Kasumi-1 (cell line): ENCODE data around the gene TMX2.

Experiments
- DNase-seq, 2 experiments: peaks; one replicate each; lab custom pipeline; 2025; lab: John Stamatoyannopoulos, UW

Gene TMX2

DNA sequence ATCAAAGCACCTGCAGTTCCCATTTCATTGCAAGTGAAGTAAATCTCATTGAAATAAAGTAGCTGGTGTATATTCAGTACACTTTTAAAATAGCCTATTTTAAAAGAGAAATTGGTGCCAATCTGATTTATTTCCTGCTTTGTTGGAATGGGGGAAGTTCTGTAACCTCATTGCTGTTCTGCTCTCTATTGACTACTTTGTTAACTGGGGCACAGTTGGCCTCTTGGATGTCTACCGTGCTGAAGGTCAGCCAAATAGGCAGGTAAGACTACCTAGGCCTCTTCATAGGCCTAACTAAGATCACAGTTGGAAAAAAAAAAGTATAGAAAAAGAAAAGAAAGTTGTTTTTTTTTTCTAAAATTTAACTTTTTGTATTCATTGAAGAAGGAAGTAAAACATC lies 58.4 kb downstream of the TMX2 start:
- no peak for DNase-seq

DNA sequence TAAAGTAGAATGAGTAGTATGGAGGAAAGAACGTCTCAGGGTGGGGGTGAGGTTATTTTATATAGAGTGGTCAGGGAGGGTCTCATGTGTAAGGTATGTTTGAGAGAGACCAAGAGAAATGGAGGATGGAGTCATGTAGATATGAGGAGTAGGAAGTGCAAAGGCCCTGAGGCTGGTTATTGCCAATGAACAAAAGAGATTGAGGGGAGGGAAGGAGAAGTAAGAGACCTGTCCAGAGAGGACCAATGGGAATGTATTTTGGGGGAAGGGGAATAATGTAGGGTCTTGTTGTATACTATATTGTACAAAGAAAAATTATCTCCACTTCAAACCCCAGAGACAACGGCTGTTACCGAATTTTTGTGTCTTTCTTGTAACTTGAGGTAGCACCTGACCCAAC lies 59.0 kb downstream of the TMX2 start:
- DNase-seq = no peak

DNA sequence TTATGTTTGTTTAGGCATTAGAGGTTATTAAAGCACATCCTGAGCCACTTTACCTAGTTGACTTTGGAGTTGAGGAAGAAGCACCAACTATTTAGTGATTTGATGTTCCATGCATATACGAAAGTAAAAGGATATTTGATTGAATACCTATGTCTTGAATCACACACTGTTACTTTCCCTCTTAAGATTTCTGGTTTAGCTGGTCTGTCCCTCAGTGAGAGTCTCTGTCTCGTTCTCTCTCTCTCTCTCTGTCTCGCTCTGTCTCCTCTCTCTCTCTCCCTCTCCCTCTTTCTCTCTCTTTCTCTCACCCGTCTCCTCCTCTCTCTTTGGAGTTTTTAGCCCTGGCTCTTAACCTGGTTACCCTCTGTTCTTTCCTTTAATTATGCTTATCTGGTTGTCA lies 60.2 kb downstream of the TMX2 start:
- DNase-seq = no peak

DNA sequence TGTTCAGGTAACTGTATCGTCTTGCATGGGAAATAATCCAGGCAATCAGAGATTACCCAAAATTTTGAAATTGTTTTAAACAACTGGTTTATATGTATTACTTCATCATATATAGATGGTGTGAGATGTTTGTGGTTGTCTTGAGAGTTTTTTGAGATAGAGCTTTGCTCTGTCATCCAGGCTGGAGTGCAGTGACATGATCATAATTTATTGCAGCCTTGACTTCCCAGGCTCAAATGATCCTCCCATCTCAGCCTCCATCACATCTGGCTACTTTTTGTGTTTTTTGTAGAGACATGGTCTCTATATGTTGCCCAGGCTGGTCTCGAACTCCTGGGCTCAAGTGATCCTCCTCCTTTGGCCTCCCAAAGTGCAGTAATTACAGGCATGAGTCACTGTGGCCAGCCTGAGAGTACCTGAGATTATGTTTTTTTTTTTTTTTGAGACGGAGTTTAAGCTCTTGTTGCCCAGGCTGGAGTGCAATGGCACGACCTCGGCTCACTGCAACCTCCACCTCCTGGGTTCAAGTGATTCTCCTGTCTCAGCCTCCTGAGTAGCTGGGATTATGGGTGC lies 60.7 kb downstream of the TMX2 start:
- no peak for DNase-seq

DNA sequence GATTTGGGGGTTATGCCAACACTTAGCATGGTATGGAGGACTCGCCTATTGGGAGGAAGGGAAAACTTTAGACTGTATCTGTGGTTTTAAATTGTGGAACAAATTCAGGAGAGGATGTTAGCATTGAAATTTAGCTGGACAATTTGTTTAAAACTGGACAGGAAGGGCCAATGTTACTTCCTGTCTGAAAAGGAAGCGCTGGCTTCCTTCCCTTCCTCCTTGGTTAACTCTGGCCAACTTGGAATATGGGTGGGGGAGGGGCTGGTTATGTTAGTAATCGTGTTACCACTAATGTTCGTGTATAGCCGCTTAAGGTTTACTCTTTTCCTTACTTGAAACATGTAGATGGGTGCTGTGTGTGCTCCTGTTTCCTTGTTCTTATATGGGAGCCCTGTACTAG lies 63.1 kb downstream of the TMX2 start:
- DNase-seq = no peak

DNA sequence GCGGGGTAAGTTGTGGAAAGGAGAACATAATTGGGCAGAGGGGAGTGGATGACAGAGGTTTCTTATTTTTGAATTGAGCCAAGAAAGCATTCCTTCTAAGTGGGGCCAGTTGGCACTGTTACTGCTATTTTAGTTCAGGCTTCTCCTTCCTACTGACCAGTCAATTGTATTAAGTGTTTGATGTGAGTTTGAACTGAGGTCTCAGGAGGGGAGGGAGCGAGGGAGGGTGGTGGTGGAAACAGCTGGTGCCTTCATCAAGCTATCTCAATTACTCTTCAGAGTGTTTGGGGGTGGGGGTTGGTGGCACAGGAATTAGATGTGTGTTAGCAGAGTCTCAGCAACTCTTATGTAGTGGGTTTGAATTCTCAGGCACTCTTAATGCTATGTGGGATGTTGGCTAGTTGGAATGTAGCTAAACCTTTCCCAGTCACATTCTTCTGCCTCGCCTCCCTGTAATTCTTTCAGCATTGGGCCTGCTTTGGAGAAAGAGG lies 63.7 kb downstream of the TMX2 start:
- no peak for DNase-seq

DNA sequence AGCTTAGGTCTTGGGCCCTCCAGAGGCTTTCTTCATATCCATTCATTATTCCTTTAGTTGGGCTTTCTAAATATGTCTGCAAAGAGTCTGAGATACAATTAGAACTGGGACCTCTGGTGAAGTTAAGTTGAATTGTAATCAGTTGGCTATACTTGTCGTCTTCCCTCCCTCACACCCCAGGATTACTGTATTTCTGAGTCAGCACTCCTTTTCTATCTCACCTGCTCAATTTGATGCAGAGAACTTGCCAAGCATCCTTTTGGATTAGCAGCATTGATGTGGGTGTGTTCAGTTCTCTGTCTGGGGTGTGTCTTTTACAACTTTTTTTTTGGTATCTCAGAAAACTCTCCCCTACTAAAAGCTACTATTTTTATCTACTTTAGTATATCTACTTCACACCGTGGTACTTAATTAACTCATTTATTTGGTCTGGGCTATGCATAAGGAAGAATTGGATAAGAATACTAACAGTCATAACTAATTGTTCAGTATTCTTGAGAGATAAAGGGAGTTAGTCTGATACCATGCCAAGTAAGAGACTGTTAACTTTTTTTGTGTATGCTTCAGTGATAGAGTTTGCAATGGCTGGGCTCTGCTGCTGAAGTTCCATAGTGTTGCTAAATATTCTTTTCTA lies 64.3 kb downstream of the TMX2 start:
- DNase-seq = no peak

DNA sequence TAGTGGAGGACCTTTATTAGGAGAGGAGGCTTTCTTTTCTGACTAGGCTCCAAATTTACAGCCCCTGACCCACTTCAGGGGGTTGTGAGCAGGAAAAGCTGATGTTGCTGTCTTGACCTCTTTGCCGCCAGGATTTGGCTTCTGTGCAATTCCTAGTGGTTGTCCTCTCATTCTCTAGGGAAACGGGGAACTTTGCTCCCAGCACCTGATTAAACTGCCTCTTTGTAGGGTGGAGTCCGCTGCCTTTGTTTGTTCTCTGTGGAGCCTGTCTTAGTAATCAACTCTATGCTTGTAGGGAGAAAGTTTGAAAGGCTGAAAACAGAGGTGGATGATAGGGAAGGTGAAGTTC lies 65.5 kb downstream of the TMX2 start:
- no peak for DNase-seq

DNA sequence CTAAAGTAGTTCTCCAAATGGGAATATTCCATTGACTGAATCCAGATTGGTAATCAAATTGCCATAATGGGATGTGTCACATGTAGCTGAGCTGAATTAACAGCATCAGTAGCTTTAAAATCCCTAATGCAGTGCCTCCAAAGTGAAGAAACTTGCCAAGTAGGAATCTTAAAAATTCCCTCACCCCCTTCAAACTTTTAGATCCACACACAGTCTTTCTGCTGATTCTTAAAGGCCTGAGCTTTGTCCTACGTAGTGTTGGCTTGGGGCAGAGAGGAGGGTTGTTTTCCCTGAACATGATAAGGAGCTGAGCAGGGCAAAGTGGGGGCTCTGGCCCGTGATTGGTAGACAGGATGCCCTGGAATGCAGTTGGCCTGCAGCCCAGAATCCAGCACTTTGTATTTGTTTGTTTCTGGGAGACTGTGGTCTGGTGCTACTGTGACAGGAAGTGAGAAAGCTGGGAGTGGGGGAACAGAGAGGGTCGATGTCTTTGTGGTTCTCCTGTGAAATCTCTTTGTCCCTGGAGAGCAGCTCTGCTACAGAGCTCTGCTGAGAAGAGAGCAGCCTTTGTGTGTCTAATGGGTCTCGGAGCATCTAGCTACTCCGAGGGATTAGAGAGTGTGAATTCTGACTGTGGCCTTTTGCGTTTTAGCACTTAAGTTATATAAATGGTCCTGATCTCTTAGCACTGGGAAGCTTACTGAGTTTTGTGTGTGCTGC lies 66.1 kb downstream of the TMX2 start:
- no peak for DNase-seq

DNA sequence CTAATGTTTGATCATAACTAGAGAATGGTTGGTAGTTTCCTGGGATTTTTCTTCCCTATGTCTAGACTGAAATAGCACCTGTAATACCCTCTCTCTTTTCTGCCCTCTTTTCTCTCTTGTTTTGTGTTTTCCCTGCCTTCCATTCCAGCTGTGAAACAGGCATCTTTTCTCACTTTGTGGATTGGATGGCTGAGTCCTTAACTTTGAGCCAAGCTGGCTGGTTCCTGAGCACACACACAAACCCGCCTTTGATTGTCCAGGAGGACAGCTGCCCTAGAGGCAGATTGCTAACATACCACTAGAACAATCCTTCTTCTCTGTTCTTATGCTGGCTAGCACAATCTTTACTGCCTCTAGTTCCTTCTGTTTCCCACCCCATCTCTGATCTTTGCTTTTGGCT lies 66.9 kb downstream of the TMX2 start:
- DNase-seq = no peak

DNA sequence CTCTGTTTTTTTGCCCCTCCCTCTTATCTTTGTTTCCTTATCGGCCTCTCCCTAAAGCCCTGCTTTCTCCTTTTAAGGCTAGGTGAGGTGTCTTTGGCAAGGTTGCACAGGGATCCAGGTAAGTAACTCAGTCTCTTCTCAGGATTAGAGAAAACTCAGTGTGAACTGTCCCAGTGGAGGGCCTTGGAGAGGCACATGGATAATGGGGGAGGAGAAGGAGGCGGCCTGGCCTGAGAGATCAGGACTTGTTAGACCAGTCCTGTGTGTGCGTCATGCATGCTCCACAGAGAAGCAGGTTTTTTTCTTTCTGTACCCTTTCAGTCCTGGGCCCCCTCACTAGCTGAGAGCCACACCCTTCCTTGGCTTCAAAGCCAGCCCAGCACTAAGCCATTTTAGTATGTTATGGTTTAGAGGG lies 69.1 kb downstream of the TMX2 start:
- no peak for DNase-seq

DNA sequence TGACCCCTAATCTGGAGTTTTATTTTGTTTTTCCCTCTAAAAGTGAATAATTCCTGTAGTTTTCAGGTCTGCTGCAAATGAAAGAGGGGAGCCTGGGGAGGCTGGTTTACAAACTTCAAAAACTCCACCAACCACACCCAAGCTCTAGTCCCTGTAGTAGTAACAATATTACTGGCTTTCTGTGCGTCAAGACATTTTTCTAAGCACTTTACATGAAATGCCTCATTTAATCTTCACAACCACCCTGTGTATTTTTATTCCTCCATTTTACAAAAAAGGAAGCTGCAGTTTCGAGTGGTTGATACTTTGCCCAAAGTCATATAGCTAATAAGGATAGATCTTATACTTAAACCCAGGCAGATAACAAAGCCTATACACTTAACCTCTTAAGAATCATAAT lies 72.7 kb downstream of the TMX2 start:
- no peak for DNase-seq

DNA sequence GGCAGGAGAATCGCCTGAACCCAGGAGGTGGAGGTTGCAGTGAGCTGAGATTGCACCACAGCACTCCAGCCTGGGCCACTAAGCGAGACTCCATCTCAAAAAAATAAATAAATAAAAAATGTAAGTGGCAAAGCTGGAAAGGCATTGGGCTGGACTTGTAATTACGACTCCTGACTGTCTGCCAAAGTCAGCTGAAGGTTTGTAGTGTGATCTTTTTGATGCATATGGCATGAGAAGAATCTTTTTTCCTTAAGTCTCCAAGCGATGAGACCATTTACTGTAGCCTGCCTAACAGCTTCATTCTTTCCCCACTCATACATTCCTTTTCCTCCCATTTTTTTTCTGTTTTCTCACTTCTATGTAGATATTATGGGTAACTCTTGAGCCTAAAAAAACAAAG lies 74.0 kb downstream of the TMX2 start:
- no peak for DNase-seq

DNA sequence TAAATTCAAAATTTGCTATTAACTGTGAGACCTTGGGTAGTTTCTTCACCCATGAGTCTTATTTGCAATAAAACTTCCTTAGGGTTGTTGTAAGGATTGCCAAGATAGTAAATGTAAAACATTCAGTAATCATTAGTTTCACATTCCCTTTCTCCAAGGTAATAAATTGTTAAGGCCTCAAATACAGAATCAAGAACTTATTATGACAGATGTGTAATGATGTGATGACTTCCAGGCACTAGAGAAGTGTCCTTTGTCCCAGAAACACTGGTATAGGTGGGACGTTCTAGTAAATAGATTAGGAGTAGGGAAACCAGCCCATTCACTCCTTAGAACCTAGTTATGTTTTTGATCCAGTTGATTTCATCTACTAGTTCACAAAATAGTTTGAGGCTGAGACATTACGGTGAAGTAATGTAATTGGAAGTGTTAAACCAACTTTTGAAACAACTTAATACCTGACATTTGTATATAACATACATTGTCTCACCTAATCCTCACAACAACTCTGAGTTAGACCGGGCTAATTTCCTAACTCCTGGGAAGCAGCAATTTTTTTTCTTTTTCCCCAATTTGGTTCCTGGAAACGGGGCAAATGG lies 74.7 kb downstream of the TMX2 start:
- DNase-seq = no peak

DNA sequence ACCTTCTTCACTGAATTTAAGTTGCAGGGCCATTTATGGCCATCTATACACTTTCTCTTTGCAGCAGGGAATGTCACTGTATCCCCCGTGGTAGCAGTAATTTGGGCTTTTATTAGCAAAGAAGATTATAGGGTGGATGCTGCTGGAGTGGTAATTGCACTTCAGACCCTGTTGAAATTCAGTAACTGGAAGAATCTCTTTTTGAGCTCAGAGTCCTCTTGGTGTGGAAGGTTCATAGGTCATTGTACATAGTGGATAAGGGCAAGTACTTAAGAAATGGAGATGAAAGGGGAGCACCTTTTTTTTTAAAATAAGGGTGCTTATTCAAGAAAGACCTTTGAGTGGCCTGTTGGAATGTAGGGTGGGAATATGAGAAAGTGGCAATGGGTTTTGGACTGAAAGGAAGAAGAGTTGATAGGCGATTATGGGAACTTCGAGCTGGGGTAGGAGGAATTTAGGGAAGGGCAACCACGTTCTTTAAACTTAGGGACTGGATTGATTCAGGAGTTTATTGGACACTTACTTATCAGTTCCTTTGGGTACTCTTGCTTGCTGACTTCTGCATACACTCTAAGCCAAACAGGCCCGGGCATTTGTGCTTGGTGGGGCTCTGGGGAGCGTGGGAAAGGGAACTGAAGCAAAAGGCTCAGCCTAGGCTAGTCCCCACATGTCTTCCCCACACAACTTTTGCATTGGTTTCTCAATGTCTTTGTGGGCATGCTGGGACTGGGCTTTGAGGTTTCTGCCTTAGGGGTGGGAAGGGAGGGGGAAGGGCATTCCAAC lies 75.7 kb downstream of the TMX2 start:
- DNase-seq = no peak

DNA sequence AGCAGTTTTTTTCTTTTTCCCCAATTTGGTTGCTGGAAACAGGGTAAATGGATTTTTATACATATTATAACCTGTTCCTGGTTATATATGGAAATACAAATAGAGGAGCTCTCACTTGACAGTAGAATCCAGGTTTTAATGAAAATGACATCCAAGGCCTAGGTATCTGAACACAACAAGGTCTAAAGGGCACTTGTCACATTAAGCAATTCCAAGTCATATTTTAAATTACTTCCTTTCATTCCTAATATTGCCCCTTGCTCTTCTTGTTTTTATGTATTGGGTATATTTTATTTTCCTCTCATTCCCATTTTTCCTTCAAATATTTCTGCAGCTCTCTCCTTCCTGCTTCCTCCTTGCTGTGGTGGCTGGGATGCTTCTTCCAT lies 76.3 kb downstream of the TMX2 start:
- DNase-seq = no peak
